SK-N-SH treated with all-trans-retinoic acid at 6 μM for 48 hours (cell line): ENCODE results near the gene SPATS2.

Experiments used
- ATAC-seq: fragments of 200-7000 bp; cut with Tn5 transposase; 3 replicates; pipeline ENCODE4 v1.9.1; 2020; ENCODE audit warnings: mild to moderate bottlenecking, moderate library complexity
- ARNTL ChIP-seq: fragments of 450-650 bp; formaldehyde crosslinking; IDR thresholded peaks from 2 replicates; pipeline ENCODE4 v1.5.0; 2020; ENCODE audit warnings: low read depth, mild to moderate bottlenecking, moderate library complexity, borderline replicate concordance
- BACH2 ChIP-seq: fragments of 250-450 bp; sonication (Bioruptor Pico); IDR thresholded peaks from 2 replicates; pipeline ENCODE4 v1.9.0; 2021; ENCODE audit warnings: mild to moderate bottlenecking, borderline replicate concordance
- CSDC2 ChIP-seq: fragments of 250-450 bp; sonication (Bioruptor Pico); IDR thresholded peaks from 2 replicates; pipeline ENCODE4 v1.5.0; 2020; ENCODE audit warnings: mild to moderate bottlenecking, moderate library complexity
- ESRRG ChIP-seq: fragments of 250-450 bp; sonication (Bioruptor Pico); IDR thresholded peaks from 2 replicates; pipeline ENCODE4 v1.6.1; 2021; ENCODE audit warnings: mild to moderate bottlenecking
- GLIS3 ChIP-seq: fragments of 250-450 bp; sonication (Bioruptor Pico); IDR thresholded peaks from 2 replicates; pipeline ENCODE4 v1.5.0; 2020; ENCODE audit warnings: mild to moderate bottlenecking, moderate library complexity
- ISL1 ChIP-seq: fragments of 250-450 bp; sonication (Bioruptor Pico); IDR thresholded peaks from 2 replicates; pipeline ENCODE4 v2.1.2; 2022; ENCODE audit warnings: mild to moderate bottlenecking, moderate library complexity
- OSR1 ChIP-seq: fragments of 250-450 bp; sonication (Bioruptor Pico); IDR thresholded peaks from 2 replicates; pipeline ENCODE4 v1.8.0; 2022; ENCODE audit warnings: moderate library complexity, mild to moderate bottlenecking, inconsistent platforms
- PPARA ChIP-seq: fragments of 250-450 bp; sonication (Bioruptor Pico); IDR thresholded peaks from 2 replicates; pipeline ENCODE4 v1.5.0; 2020; ENCODE audit warnings: mild to moderate bottlenecking, borderline replicate concordance
- RARB ChIP-seq: fragments of 250-450 bp; sonication (Bioruptor Pico); IDR thresholded peaks from 2 replicates; pipeline ENCODE4 v1.8.0; 2021; ENCODE audit warnings: mild to moderate bottlenecking, moderate library complexity
- SNAI2 ChIP-seq: fragments of 250-450 bp; sonication (Bioruptor Pico); IDR thresholded peaks from 2 replicates; pipeline ENCODE4 v1.5.0; 2020; ENCODE audit warnings: mild to moderate bottlenecking, moderate library complexity
- TCF4 ChIP-seq: fragments of 250-450 bp; sonication (Bioruptor Pico); IDR thresholded peaks from 2 replicates; pipeline ENCODE4 v1.8.0; 2021; ENCODE audit warnings: mild to moderate bottlenecking, moderate library complexity, borderline replicate concordance
- TOX ChIP-seq: fragments of 250-450 bp; sonication (Bioruptor Pico); IDR thresholded peaks from 2 replicates; pipeline ENCODE4 v1.8.0; 2021; ENCODE audit warnings: mild to moderate bottlenecking, moderate library complexity, borderline replicate concordance
- ZC3H10 ChIP-seq: fragments of 250-450 bp; sonication (Bioruptor Pico); IDR thresholded peaks from 2 replicates; pipeline ENCODE4 v1.5.1; 2021; ENCODE audit warnings: mild to moderate bottlenecking, moderate library complexity
- ZFP30 ChIP-seq: fragments of 450-650 bp; formaldehyde crosslinking; IDR thresholded peaks from 2 replicates; pipeline ENCODE4 v1.5.0; 2022; ENCODE audit warnings: mild to moderate bottlenecking, moderate library complexity
- ZNF565 ChIP-seq: fragments of 450-650 bp; formaldehyde crosslinking; conservative IDR thresholded peaks from 2 replicates; pipeline ENCODE4 v1.5.0; 2020; ENCODE audit warnings: low read depth, mild to moderate bottlenecking, moderate library complexity
- ZNF70 ChIP-seq: fragments of 450-650 bp; formaldehyde crosslinking; IDR thresholded peaks from 2 replicates; pipeline ENCODE4 v1.5.0; 2020; ENCODE audit warnings: mild to moderate bottlenecking, moderate library complexity
- ZNF8 ChIP-seq: fragments of 450-650 bp; formaldehyde crosslinking; IDR thresholded peaks from 2 replicates; pipeline ENCODE4 v1.5.0; 2020; ENCODE audit warnings: mild to moderate bottlenecking, moderate library complexity
- TF ChIP-seq, protein P1 (sequence below): fragments of 250-450 bp; sonication (Bioruptor Pico); IDR thresholded peaks from 2 replicates; pipeline ENCODE4 v1.5.1; 2021; ENCODE audit warnings: mild to moderate bottlenecking, moderate library complexity
- TF ChIP-seq, protein P2 (sequence below): fragments of 250-450 bp; sonication (Bioruptor Pico); IDR thresholded peaks from 2 replicates; pipeline ENCODE4 v1.8.0; 2021; ENCODE audit warnings: low read depth, mild to moderate bottlenecking, moderate library complexity, borderline replicate concordance
- TF ChIP-seq, protein P3 (sequence below): fragments of 250-450 bp; sonication (Bioruptor Pico); IDR thresholded peaks from 2 replicates; pipeline ENCODE4 v1.5.0; 2020; ENCODE audit warnings: mild to moderate bottlenecking, moderate library complexity
- TF ChIP-seq, protein P4 (sequence below): fragments of 250-450 bp; sonication (Bioruptor Pico); IDR thresholded peaks from 2 replicates; pipeline ENCODE4 v1.8.0; 2020; ENCODE audit warnings: mild to moderate bottlenecking, moderate library complexity, borderline replicate concordance

The SPATS2 gene

DNA sequence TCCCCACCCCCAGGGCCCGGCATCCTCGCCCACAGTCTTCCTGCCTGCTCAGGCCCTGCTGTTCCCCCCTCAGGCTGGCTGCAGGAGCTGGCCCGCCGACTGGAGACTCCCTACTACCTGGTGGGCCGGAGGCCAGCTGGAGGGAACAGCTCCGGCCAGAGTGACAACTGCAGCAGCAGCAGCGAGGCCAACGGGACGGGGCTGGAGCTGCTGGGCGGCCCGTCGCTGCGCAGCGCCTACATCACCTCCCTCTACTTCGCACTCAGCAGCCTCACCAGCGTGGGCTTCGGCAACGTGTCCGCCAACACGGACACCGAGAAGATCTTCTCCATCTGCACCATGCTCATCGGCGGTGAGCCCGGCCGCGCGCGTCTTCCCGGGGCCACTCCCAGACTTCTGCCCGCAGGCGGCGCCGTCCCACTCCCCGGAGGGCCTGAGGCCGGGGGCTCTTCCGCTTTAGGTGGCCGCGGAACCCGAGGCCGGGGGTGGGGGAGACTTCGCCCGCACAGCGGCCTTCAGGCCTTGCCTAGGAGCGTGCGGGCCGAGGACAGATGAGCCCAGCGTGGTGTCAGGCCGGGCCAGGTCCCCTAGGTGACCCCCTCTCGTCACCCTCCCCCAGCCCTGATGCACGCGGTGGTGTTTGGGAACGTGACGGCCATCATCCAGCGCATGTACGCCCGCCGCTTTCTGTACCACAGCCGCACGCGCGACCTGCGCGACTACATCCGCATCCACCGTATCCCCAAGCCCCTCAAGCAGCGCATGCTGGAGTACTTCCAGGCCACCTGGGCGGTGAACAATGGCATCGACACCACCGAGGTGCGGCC is 181.8 kb downstream of the SPATS2 start:
- no peak for ATAC-seq
- TF ChIP-seq, protein P1, sequence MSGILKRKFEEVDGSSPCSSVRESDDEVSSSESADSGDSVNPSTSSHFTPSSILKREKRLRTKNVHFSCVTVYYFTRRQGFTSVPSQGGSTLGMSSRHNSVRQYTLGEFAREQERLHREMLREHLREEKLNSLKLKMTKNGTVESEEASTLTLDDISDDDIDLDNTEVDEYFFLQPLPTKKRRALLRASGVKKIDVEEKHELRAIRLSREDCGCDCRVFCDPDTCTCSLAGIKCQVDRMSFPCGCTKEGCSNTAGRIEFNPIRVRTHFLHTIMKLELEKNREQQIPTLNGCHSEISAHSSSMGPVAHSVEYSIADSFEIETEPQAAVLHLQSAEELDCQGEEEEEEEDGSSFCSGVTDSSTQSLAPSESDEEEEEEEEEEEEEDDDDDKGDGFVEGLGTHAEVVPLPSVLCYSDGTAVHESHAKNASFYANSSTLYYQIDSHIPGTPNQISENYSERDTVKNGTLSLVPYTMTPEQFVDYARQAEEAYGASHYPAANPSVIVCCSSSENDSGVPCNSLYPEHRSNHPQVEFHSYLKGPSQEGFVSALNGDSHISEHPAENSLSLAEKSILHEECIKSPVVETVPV (CRISPR knock-in tag): no peak
- TF ChIP-seq PPARA (CRISPR knock-in tag) (no peak), ZC3H10 (CRISPR knock-in tag) (no peak), BACH2 (CRISPR knock-in tag) (no peak), ZNF565 (CRISPR knock-in tag) (no peak), GLIS3 (no peak), ZFP30 (CRISPR knock-in tag) (no peak), SNAI2 (CRISPR knock-in tag) (no peak), ESRRG (CRISPR knock-in tag) (no peak), RARB (CRISPR knock-in tag) (no peak), ISL1 (CRISPR knock-in tag) (no peak), OSR1 (CRISPR knock-in tag) (no peak), CSDC2 (CRISPR knock-in tag) (no peak), ARNTL (CRISPR knock-in tag) (no peak)
- TF ChIP-seq, protein P2, sequence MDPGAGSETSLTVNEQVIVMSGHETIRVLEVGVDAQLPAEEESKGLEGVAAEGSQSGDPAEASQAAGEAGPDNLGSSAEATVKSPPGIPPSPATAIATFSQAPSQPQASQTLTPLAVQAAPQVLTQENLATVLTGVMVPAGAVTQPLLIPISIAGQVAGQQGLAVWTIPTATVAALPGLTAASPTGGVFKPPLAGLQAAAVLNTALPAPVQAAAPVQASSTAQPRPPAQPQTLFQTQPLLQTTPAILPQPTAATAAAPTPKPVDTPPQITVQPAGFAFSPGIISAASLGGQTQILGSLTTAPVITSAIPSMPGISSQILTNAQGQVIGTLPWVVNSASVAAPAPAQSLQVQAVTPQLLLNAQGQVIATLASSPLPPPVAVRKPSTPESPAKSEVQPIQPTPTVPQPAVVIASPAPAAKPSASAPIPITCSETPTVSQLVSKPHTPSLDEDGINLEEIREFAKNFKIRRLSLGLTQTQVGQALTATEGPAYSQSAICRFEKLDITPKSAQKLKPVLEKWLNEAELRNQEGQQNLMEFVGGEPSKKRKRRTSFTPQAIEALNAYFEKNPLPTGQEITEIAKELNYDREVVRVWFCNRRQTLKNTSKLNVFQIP (CRISPR knock-in tag): no peak
- TF ChIP-seq, protein P3, sequence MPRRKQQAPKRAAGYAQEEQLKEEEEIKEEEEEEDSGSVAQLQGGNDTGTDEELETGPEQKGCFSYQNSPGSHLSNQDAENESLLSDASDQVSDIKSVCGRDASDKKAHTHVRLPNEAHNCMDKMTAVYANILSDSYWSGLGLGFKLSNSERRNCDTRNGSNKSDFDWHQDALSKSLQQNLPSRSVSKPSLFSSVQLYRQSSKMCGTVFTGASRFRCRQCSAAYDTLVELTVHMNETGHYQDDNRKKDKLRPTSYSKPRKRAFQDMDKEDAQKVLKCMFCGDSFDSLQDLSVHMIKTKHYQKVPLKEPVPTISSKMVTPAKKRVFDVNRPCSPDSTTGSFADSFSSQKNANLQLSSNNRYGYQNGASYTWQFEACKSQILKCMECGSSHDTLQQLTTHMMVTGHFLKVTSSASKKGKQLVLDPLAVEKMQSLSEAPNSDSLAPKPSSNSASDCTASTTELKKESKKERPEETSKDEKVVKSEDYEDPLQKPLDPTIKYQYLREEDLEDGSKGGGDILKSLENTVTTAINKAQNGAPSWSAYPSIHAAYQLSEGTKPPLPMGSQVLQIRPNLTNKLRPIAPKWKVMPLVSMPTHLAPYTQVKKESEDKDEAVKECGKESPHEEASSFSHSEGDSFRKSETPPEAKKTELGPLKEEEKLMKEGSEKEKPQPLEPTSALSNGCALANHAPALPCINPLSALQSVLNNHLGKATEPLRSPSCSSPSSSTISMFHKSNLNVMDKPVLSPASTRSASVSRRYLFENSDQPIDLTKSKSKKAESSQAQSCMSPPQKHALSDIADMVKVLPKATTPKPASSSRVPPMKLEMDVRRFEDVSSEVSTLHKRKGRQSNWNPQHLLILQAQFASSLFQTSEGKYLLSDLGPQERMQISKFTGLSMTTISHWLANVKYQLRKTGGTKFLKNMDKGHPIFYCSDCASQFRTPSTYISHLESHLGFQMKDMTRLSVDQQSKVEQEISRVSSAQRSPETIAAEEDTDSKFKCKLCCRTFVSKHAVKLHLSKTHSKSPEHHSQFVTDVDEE (CRISPR knock-in tag): no peak

DNA sequence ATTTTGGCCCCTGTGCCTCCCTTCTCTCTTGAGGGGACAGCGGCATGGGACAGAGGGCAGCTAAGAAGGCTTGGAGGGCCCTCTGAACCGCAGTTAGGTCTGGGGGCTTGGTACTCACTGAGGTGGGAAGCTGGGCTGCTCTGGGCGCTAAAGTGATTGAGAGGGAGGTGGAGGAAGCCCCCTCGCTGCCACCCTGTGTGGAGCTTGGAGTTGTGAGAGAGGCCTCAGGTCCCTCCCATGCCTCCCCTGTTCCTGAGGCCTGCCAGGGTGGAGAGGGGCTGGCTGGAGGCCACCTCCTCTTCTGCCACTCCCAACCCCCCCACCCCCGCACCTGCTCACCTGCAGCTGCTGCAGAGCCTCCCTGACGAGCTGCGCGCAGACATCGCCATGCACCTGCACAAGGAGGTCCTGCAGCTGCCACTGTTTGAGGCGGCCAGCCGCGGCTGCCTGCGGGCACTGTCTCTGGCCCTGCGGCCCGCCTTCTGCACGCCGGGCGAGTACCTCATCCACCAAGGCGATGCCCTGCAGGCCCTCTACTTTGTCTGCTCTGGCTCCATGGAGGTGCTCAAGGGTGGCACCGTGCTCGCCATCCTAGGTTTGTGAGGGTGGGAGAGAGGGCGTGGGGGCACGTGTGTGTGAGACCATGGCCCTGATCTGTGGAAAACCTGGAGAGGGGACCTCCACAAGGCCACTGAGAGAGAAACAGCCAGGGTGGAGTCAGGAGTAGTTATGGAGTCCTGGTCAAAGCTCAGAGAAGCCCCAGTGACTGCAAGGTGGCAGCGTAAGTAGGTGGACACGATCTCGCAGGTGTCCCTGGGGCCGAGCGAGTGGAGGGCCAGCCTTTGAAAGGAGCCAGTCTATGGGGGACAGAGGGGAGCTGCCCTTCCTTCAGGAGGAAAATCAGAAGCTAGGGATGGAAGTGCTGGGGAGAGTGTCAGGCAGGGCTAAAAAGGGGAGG is 182.8 kb downstream of the SPATS2 start:
- no peak for ATAC-seq
- TF ChIP-seq GLIS3 (no peak), ZNF70 (CRISPR knock-in tag) (no peak), ZC3H10 (CRISPR knock-in tag) (no peak), TCF4 (CRISPR knock-in tag) (no peak), ZNF8 (CRISPR knock-in tag) (no peak), ARNTL (CRISPR knock-in tag) (no peak), PPARA (CRISPR knock-in tag) (no peak), ESRRG (CRISPR knock-in tag) (no peak), ISL1 (CRISPR knock-in tag) (no peak), OSR1 (CRISPR knock-in tag) (no peak), TOX (CRISPR knock-in tag) (no peak)
- TF ChIP-seq, protein P4, sequence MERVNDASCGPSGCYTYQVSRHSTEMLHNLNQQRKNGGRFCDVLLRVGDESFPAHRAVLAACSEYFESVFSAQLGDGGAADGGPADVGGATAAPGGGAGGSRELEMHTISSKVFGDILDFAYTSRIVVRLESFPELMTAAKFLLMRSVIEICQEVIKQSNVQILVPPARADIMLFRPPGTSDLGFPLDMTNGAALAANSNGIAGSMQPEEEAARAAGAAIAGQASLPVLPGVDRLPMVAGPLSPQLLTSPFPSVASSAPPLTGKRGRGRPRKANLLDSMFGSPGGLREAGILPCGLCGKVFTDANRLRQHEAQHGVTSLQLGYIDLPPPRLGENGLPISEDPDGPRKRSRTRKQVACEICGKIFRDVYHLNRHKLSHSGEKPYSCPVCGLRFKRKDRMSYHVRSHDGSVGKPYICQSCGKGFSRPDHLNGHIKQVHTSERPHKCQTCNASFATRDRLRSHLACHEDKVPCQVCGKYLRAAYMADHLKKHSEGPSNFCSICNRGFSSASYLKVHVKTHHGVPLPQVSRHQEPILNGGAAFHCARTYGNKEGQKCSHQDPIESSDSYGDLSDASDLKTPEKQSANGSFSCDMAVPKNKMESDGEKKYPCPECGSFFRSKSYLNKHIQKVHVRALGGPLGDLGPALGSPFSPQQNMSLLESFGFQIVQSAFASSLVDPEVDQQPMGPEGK (CRISPR knock-in tag): no peak
